ENCODE results near the gene DRGX. TPM values are rescaled to one million over a fixed set of nuclear protein-coding genes. Genes with fewer than 3 reads are reported as not detected.

Gene DRGX
- total RNA-seq, 1 donor from 2014 or later = not detected

DNA sequence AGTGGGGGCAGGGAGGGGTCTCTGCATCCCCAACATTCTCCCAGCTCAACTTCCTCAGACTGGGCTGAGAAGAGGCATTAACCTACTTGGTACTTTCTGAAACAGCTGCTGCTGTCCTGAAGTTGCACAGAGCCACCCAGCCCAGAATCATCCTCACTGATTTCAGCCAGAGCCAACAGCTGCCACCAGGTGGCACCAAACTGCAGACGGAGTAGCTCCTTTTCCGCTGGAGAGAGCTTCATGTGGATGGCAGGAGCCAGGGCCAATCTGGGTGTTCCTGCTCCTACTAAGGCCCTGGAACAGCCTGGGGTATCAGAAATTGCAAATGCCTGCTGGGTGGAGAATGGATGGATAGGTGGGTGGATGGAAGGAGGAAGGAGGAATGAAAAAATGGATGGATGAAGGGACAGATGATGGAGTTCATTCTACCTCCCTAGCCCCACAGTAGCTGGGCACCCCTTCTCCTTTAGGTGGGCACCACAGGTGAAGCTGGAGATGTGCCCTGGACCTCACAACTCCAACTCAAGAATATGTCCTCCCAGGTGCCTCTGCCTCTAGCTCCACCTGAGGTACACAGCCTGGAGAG lies 11.8 kb upstream of the DRGX start:
- peak; percentile 82 for DNase-seq (ENCODE audit: low spot score)

DNA sequence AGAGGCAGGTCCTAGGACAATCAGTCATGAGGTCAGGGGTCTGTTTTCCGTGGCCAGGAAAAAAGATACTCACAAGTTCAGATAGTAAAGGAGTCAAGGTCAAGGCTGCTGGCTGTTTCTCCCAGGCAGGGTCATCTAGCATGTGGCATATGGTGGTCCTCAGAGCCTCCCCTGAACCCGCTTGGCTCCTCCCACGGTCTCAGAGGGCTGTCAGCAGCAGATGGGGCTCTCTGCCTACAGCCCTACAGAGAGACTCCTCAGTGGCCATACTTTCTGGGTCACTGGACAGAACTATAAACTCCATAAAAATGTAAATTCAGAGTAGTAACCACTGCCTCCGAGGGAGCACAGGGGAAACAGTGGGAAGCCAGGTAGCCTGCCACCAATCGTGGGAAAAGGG lies 11.3 kb upstream of the DRGX start:
- no peak for DNase-seq (ENCODE audit: low spot score)

- no peak for DNase-seq (ENCODE audit: low spot score)
These were observed 8.5 kb upstream of the DRGX start for GRCh38 chr10:49404321-49404878.

DNA sequence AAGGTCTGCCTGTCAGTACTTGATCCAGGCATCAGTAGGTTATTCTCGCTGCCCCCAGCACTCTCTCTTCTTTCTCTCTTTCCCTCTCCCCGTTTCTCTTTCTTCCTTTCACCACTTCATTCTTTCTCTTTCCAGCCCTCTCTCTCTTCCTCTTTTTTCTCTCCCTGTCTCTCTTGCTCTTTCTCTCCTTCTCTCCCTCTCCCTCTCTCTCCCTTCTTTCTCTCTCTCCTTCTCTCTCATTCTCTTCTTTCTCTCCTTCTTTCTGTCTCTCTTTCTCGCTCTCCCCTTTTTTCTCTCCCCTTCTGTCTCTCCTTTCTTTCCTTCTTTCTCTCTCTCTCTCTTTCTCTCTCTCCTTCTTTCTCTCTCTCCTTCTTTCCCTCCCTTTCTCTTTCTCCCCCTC lies 7.5 kb upstream of the DRGX start:
- no peak for DNase-seq (ENCODE audit: low spot score)

DNA sequence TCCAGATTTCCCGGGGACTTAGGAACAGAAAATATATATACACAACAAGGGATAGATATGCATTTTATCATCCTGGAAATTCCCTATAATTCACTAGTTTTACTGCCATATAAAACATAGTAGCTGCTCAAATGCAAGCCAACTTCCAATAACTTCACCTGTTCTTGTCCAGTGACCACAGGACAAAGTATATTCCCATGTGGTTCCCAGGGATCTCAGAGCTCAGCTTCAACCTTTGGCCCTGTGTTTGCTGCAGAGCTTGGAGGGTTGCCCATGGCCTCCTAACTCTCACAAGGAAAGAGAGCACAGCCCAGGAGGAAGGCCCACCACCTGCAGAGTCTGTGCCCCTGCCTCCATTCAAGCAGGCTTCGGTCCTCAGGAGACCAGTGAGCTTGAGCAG lies 4.5 kb upstream of the DRGX start:
- DNase-seq (ENCODE audit: low spot score) = no peak

GRCh38 chr10:49398986-49399385 lies 3.1 kb upstream of the DRGX start:
- DNase-seq (ENCODE audit: low spot score) = no peak

DNA sequence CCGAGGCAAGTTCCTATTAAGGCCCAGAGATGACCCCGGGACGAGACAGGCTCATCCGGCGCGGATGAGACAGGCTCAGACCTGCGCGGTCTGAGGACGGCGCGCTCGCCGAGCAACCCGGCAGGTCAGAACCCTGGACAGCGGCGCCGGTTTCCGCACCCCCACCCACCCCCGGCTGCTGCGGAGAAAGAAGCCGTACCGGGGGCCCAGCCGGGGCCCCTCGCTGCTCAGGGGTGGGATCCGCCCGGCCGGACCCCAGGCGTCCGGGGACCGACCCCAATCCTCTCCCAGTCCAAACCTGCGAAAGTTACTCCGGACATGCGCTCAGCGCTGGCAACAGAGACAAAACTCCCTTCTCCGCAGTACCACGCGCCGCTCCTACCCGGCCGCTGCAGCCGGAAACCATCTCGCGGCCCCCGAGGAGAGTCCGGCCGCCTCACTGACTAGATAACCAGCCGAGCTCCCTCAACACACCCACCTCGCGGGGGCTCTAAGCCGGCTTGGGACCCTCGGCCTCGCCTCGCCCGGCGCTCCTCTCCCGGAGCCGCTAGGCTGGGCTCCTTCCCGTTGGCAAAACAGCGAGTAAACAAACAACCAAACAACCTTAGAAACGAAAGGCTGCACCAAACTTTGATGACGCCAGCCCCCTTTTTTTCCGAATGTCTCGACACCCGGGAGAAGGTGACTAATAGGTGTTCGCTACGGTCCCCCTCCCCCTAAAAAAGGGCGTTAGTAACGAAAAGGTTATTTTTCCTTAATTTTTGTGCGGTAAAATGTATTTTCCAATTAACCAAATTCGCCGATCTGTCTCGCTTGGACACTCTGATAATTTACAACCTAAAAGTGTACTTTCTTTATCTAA lies 2.3 kb upstream of the DRGX start:
- peak; percentile 55 for DNase-seq (ENCODE audit: low spot score)

DNA sequence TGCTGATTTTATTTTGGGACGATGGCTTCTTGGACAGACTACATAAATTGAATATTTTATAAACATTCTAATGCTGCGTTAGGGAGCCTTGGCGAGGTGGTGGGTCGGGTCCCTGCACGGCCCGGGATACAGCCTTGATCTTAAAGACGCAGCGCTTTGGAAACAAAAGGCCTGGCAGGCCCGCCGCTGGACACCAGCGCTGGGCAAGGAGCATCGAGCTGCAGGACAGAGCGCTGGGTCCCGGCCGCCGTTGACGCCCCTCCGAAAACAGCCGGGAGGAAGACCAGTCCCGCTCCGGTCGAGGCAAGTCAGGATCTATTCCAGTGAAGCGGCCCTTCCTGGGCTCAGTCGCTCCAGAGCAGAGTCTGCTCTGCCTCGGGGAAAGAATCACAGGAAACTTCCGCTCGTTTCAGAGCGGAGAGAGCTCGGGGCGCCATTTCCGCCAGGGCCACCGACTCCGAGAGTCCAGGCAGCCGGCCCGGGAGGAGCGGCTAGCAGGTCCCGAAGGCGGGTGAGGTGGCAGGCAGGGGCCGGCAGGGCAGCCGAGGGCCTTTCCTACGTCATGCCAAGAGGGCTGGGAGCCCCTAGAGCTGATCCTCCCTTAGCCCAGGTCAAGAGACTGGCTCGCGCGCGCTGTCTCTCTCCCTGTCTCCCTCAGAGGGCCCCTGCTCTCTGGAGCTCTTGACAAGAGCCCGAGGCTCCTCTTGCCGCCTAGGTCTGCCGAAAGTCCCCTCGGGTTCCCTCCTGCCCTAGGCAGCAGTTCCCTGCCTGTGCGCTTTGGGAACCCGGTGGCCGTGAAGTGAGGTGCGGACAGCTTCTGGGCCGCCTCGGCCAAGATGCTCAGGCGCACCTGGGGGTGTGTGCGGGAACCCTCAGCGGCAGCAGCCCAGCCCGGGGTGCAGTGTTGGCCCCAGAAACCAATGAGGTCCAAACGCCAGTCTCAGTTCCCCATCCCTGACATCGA lies 1.4 kb upstream of the DRGX start:
- DNase-seq (ENCODE audit: low spot score) = no peak

GRCh38 chr10:49396666-49396999 lies 744 bp upstream of the DRGX start:
- no peak for DNase-seq (ENCODE audit: low spot score)

GRCh38 chr10:49394933-49395740 lies 752 bp downstream of the DRGX start:
- no peak for DNase-seq (ENCODE audit: low spot score)

GRCh38 chr10:49393757-49394156 lies 2.1 kb downstream of the DRGX start:
- DNase-seq (ENCODE audit: low spot score) = no peak

- DNase-seq (ENCODE audit: low spot score) = no peak
These were observed 2.6 kb downstream of the DRGX start for GRCh38 chr10:49393301-49393700.

- no peak for DNase-seq (ENCODE audit: low spot score)
These were observed 6.4 kb downstream of the DRGX start for GRCh38 chr10:49389361-49389933.

- DNase-seq (ENCODE audit: low spot score) = no peak
These were observed 7.7 kb downstream of the DRGX start for GRCh38 chr10:49388161-49388560.

- DNase-seq (ENCODE audit: low spot score) = no peak
These were observed 8.8 kb downstream of the DRGX start for GRCh38 chr10:49387071-49387470.

- no peak for DNase-seq (ENCODE audit: low spot score)
These were observed 9.7 kb downstream of the DRGX start for GRCh38 chr10:49385939-49386922.

DNA sequence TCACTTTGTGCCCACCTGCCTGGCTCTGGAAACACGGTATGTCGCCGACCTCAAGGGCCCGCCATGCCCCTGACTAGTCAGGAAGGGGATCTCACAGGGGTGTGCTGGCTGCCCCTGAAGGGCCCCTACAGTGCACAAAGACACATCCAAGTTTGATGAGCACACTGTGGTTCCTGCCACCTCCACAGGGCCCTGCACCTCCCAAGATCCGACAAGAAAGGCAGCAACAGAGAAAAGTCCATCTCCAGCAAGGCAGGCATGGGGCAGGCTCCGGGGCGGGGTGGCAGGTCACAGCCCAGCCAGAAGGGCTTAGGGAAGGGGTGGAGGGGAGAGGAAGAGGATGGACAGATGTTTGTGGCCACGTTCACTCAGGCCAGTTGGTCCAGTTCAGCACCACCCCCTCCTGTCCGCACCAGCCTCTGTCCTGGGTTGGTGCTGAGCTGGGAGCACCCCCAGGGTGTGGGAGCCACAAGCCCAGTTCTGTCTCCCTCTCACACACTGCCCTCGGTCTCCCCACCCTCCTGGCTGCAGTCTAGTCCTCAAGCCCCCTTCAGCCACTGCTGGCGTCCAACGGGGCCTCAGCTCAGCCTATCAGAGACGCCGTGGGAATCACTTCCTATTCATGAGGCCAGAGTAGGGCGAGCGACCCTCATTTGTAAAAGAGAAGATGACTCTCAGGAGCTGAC lies 11.5 kb downstream of the DRGX start:
- DNase-seq (ENCODE audit: low spot score) = no peak

GRCh38 chr10:49383853-49384252 lies 12.0 kb downstream of the DRGX start:
- DNase-seq (ENCODE audit: low spot score) = no peak

DNA sequence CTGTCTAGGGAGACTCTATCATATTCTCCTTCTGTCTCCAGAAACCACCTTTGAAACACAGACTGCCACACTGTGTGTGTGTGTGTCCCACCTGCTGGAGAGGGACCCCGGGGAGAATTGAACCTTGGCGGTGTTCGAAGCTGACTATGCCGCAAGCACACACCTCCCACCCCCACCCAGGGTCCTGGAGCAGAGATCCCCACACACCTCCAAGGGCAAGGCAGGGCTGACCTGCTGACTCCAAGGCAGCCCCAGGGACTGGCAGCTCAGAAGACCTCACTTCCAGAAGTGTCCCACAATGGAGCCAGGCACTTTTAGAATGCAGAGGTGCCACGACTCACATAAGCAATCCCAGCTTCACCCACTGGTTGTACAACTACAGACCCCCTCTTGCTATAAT lies 13.1 kb downstream of the DRGX start:
- DNase-seq (ENCODE audit: low spot score) = no peak
